Ovary (tissue), 9 donors: ENCODE data around the gene BACH2. TPM values are rescaled to one million over a fixed set of nuclear protein-coding genes. Genes with fewer than 3 reads are reported as not detected.

Experiments used
- DNase-seq, 5 donors: peaks; one replicate each; pipeline ENCODE4 v3.0.0-alpha.2; 2019 to 2020
- H3K27ac ChIP-seq, 2 donors: fragments of 200-600 bp; one replicate each; pipeline versions ENCODE4 v1.5.1 to v1.8.0; 2019 to 2022
- H3K27me3 ChIP-seq: fragments of 200-600 bp; one replicate; pipeline ENCODE4 v1.8.0; 2022
- H3K36me3 ChIP-seq: fragments of 200-600 bp; sonication (generic); one replicate; pipeline ENCODE4 v1.5.1; 2019
- H3K4me1 ChIP-seq: one replicate; pipeline ENCODE4 v1.8.1; 2013; ENCODE audit warnings: mild to moderate bottlenecking, moderate library complexity; ENCODE audit not compliant: insufficient read depth
- H3K4me3 ChIP-seq: fragments of 200-600 bp; sonication (generic); one replicate; pipeline ENCODE4 v1.5.1; 2017
- H3K9me3 ChIP-seq, 2 donors: fragments of 200-600 bp in 1 of 2; sonication (generic) in 1 of 2; one replicate each; pipeline versions ENCODE4 v1.5.1 to v1.8.1; 2013 to 2019; ENCODE audit warnings: mild to moderate bottlenecking in 1 of 2, moderate library complexity in 1 of 2
- EP300 ChIP-seq: sonication (generic); formaldehyde crosslinking; IDR thresholded peaks from one replicate; pipeline ENCODE4 v1.6.1; 2017; ENCODE audit warnings: antibody characterized with exemption
- POLR2A ChIP-seq: fragments of 450-650 bp; IDR thresholded peaks from one replicate; pipeline ENCODE4 v1.6.1; 2017; ENCODE audit warnings: antibody characterized with exemption, mild to moderate bottlenecking, moderate library complexity
- whole genome bisulfite sequencing, 3 donors: extraction: QIAGEN DNeasy Blood & Tissue Kit in 1 of 3; methylation state at CpG; one replicate each; pipeline versions ENCODE4 v1.1.5 to v1.1.7; 2013 to 2017; 5-methylcytosine and 5-hydroxymethylcytosine counted together
- intact Hi-C, 4 donors: fragments of 100-400 bp; cut with DNase I; formaldehyde crosslinking; loops; one replicate each; pipeline versions ENCODE4 v1.11.0 to v1.15.1; 2022 to 2023
- polyA plus RNA-seq, 2 donors: library from polyadenylated mRNA; stranded (reverse); fragments of 200-250 nt in 1 of 2; fragments of 350-450 nt in 1 of 2; fragmentation: Illumina TruSeq in 1 of 2; extraction: RNeasy Lipid Tissue Mini Kit (QIAGEN cat#74804) in 1 of 2; gene quantifications; one replicate each; pipeline ENCODE4 v1.2.3, GENCODE V29; 2013 to 2014
- total RNA-seq, 7 donors: library from RNA; depleted of rRNA in 2 of 7; stranded (reverse); fragments of >200 nt in 2 of 7; fragmentation: NEBNext Ultra II Directional in 3 of 7; extraction: Animal tissue kit (Norgen Biotek cat#: 25700) in 3 of 7; gene quantifications; one replicate each; pipeline versions ENCODE4 v1.1.0 to v1.2.4, GENCODE V29; 2016 to 2023
- TF ChIP-seq, protein P1 (sequence below), 3 donors: fragments of 450-650 bp in 2 of 3; fragments of 200-600 bp in 1 of 3; IDR thresholded peaks; one replicate each; pipeline versions ENCODE4 v1.5.1 to v1.8.0; 2016 to 2022; ENCODE audit warnings: antibody characterized with exemption in 3 of 3, mild to moderate bottlenecking in 1 of 3
- donor health status: DM: no; HTN: no; CAD: no; lungs with moderate emphysema.
- donor health status: DM: no; HTN: no; CAD: no.
- donor health status: Bipolar disorder and iron deficiency.
- donor health status: DM: yes; HTN: yes; CAD: no.
- donor health status: DM: no; HTN: no; CAD: no.
- donor health status: DM: yes; HTN: yes; CAD: no.

Gene BACH2
- total and polyA plus RNA-seq, 9 donors, result 2.6 to 19.2 (median 10.5) TPM

DNA sequence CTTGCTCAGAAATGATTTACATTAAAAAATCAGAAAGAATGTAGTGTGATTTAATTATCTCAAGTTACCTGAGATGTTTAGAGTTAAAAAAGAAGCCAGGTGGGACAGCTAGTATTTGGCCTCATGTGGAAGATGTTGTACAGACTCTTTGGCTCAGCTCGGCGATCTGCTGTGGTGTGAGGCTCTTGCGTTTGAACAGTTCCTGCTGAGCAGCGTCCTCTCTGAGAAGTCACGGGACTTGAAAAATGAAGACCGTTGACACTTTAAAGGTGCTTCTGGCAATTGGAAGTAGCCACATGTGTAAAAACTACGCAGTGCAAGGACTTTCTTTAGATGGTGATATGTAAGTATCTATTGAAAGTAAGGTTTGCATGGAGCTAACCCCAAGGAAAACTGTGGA, 169.0 kb downstream of the BACH2 start:
- intact Hi-C loops, result no loop called here
- TF ChIP-seq, protein P1, sequence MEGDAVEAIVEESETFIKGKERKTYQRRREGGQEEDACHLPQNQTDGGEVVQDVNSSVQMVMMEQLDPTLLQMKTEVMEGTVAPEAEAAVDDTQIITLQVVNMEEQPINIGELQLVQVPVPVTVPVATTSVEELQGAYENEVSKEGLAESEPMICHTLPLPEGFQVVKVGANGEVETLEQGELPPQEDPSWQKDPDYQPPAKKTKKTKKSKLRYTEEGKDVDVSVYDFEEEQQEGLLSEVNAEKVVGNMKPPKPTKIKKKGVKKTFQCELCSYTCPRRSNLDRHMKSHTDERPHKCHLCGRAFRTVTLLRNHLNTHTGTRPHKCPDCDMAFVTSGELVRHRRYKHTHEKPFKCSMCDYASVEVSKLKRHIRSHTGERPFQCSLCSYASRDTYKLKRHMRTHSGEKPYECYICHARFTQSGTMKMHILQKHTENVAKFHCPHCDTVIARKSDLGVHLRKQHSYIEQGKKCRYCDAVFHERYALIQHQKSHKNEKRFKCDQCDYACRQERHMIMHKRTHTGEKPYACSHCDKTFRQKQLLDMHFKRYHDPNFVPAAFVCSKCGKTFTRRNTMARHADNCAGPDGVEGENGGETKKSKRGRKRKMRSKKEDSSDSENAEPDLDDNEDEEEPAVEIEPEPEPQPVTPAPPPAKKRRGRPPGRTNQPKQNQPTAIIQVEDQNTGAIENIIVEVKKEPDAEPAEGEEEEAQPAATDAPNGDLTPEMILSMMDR (IDR thresholded peaks at IDR 0.05), result no peak
- no peak for TF ChIP-seq EP300
- TF ChIP-seq POLR2A, result no peak
- WGBS, 3 donors, result 94 to 98% (median 96%) methylated on average over 7 of the region's 7 CpGs
- Histone ChIP-seq H3K36me3 (no peaks in the 10 kb centered on the region), H3K4me3 (no peak overlapping the region), H3K27me3 (no peaks in the 10 kb centered on the region), H3K4me1 (no peaks in the 10 kb centered on the region), H3K27ac (no peak overlapping the region), H3K9me3 (no peaks in the 10 kb centered on the region)
- DNase-seq, result no peak

DNA sequence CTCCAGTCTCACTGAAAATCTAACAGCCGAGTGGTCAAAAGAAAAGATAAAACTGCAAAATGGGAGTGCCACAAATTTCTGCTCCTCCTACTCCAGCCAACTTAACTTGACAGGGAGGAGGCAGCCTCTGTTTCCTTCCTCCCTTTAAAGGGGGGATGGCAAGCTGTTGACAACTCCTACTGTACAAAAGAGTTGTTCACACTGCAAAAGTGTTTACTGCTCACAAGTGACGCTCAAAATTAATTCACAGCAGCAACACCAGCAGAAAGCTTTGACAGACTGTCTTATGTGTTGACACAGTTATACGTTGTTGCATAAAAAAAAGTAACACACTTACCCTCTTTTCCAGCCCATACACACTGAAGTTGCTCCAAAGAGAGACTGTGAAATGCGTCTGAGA, 169.8 kb downstream of the BACH2 start:
- Histone ChIP-seq H3K9me3 (no peaks in the 10 kb centered on the region), H3K4me3 (no peak overlapping the region), H3K36me3 (no peaks in the 10 kb centered on the region), H3K27me3 (no peaks in the 10 kb centered on the region), H3K27ac (no peak overlapping the region), H3K4me1 (no peaks in the 10 kb centered on the region)
- 75 to 82% (median 81%) methylated on average over 4 of the region's 4 CpGs for WGBS, 3 donors
- no peak for DNase-seq
- intact Hi-C loops, result no loop called here
- TF ChIP-seq POLR2A, result no peak
- TF ChIP-seq, protein P1 (IDR thresholded peaks at IDR 0.05), result no peak
- no peak for TF ChIP-seq EP300

DNA sequence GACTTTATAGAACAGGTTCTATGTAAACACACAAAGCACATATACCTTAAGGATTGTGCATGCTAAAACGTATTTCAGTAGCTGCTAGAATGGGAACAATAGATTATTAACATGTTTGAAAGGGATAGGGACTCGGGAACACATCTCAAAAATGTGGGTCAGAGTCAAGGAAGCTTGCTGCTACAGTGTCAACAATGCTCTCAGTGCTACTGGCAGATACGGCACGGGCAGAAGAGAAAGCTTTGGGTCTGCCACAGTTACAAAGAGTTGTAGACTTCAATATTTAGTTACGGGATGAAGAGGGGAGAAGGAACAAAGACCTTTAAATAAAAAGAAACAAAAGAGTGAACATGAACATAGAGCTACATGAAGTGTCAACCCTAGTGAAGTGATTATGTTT, 170.5 kb downstream of the BACH2 start:
- intact Hi-C loops, result no loop called here
- Histone ChIP-seq H3K9me3 (no peaks in the 10 kb centered on the region), H3K4me1 (no peaks in the 10 kb centered on the region), H3K36me3 (no peaks in the 10 kb centered on the region), H3K4me3 (no peak overlapping the region), H3K27me3 (no peaks in the 10 kb centered on the region), H3K27ac (no peak overlapping the region)
- WGBS, 3 donors, result 31 to 55% (median 44%) methylated on average over 5 of the region's 5 CpGs
- DNase-seq, result no peak
- TF ChIP-seq POLR2A, result no peak
- TF ChIP-seq EP300, result no peak
- TF ChIP-seq, protein P1 (IDR thresholded peaks at IDR 0.05), result no peak

DNA sequence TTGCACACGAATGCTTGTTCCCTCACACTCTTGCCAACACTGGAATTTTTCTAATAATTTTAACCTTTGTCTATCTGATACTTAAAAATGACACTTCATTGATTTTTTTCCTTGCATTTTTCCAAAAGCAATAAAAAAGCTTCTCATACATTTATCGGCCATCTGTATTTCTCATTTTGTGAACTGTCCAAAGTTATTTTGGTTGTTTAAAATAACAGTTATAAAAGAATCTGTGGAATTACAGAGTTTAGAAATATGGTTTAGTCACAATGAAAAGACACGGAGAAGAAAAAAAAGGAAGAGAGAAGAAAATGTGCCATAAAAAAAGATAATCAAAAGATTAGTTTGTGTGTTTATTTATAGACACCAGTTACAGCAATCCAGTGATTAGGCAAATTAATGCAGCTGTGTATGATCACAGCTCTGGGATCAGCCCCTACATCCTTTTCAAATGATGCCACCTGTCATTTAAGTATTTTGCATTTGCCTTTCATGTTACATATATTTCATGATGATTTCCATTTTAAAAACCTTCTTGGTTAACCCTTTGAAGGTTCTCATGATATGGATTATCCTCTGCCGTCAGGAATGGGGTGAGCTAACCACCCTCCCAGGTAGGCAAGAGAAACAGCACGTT, 171.7 kb downstream of the BACH2 start:
- TF ChIP-seq, protein P1 (IDR thresholded peaks at IDR 0.05), result no peak
- TF ChIP-seq POLR2A, result no peak
- no peak for TF ChIP-seq EP300
- Histone ChIP-seq H3K4me3 (no peak overlapping the region), H3K9me3 (no peaks in the 10 kb centered on the region), H3K27me3 (no peaks in the 10 kb centered on the region), H3K4me1 (no peaks in the 10 kb centered on the region), H3K27ac (no peak overlapping the region), H3K36me3 (no peaks in the 10 kb centered on the region)
- intact Hi-C loops, result no loop called here
- 33 to 49% (median 38%) methylated on average over 5 of the region's 5 CpGs for WGBS, 3 donors
- DNase-seq, result no peak
